HepG2 (cell line): Measurements from ENCODE around the gene MDM4. TPM values are rescaled to one million over a fixed set of nuclear protein-coding genes. Genes with fewer than 3 reads are reported as not detected.

ENCODE experiments used
- AHDC1 ChIP-seq: sonication (generic); formaldehyde crosslinking; IDR thresholded peaks from 2 replicates; pipeline ENCODE4 v1.5.1; 2020; ENCODE audit warnings: mild to moderate bottlenecking, missing genetic modification reagents, borderline replicate concordance
- GATAD2A ChIP-seq: IDR thresholded peaks from 2 replicates; pipeline ENCODE4 v1.6.1; 2016
- LRRFIP1 ChIP-seq: sonication (generic); formaldehyde crosslinking; conservative IDR thresholded peaks from 2 replicates; pipeline ENCODE4 v1.4.0; 2020; ENCODE audit warnings: missing genetic modification reagents
- NAIF1 ChIP-seq: sonication (generic); formaldehyde crosslinking; IDR thresholded peaks from 2 replicates; pipeline ENCODE4 v1.5.0; 2020; ENCODE audit warnings: mild to moderate bottlenecking, missing genetic modification reagents, borderline replicate concordance
- RBM22 ChIP-seq: fragments of 200-400 bp; formaldehyde crosslinking; optimal IDR thresholded peaks from 2 replicates; pipeline ENCODE3; 2017; ENCODE audit warnings: mild to moderate bottlenecking, low read length, moderate library complexity
- SAP130 ChIP-seq: IDR thresholded peaks from 2 replicates; pipeline ENCODE4 v1.6.1; 2016; ENCODE audit warnings: low read depth
- THAP11 ChIP-seq: IDR thresholded peaks from 2 replicates; pipeline ENCODE4 v1.6.1; 2016; ENCODE audit warnings: missing biosample characterization, missing genetic modification reagents
- ZNF318 ChIP-seq: sonication (generic); formaldehyde crosslinking; IDR thresholded peaks from 2 replicates; pipeline ENCODE4 v1.4.0; 2020; ENCODE audit warnings: mild to moderate bottlenecking, missing genetic modification reagents
- polyA plus RNA-seq, 8 experiments: library from polyadenylated mRNA; depleted of rRNA in 3 of 8; stranded (reverse) in 7 of 8; unstranded in 1 of 8; fragments of >200 nt; fragmentation: Illumina TruSeq in 4 of 8; extraction: Trizol in 4 of 8; gene quantifications; 2 replicates each; pipeline versions ENCODE4 v1.2.1 to v1.2.3, GENCODE V29; 2011 to 2016; ENCODE audit warnings: low read depth in 4 of 8, missing spikeins in 1 of 8, mixed read lengths in 1 of 8; ENCODE audit not compliant: insufficient read depth in 1 of 8
- total RNA-seq, 5 experiments: library from RNA; depleted of rRNA; stranded (reverse); fragments of >200 nt; fragmentation: Illumina TruSeq; extraction: Trizol; gene quantifications; 2 replicates each; pipeline ENCODE4 v1.2.3, GENCODE V29; 2016; ENCODE audit warnings: low read depth in 1 of 5
- TF ChIP-seq, protein P1 (sequence below): sonication (generic); formaldehyde crosslinking; IDR thresholded peaks from 2 replicates; pipeline ENCODE4 v1.4.0; 2020; ENCODE audit warnings: mild to moderate bottlenecking, missing genetic modification reagents, borderline replicate concordance

MDM4 gene
- total and polyA plus RNA-seq, 2 of the 13 experiments (the other 11 are each of a cell fraction or from before 2014, with no cell fraction given): 14.9 to 19.0 TPM

DNA sequence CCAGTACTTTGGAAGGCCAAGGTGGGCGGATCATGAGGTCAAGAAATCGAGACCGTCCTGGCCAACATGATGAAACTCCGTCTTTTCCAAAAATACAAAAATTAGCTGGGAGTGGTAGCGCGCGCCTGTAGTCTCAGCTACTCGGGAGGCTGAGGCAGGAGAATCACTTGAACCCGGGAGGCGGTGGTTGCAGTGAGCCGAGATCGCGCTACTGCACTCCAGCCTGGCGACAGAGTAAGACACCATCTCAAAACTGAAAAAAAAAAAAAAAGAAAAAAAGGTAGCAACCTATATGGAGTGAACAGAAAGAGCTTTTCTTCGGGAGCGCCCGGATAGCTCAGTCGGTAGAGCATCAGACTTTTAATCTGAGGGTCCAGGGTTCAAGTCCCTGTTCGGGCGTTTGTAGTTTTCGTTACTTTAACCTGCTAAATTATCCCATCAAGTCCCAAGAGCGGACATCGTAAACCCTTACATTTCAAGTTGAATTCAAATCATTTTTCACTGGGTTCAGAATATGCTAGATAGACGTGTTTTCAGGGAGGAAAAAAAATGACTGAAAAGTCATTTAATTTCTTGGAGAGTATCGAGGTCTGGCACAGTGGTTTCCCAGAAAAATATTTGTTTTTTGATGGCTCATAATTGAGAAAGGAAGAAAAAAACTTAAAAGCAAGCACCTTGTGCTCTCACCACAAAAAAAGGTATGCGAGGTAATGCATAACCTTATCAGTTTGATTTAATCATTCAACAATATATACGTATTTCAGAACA is 9.8 kb upstream of the MDM4 start (continued):
- no peak for TF ChIP-seq AHDC1 (CRISPR knock-in tag)
- TF ChIP-seq SAP130: peak; percentile 32; the same call in 1 of the 2 replicates
- TF ChIP-seq RBM22: peak; percentile 89
- no peak for TF ChIP-seq LRRFIP1
- TF ChIP-seq, protein P1, sequence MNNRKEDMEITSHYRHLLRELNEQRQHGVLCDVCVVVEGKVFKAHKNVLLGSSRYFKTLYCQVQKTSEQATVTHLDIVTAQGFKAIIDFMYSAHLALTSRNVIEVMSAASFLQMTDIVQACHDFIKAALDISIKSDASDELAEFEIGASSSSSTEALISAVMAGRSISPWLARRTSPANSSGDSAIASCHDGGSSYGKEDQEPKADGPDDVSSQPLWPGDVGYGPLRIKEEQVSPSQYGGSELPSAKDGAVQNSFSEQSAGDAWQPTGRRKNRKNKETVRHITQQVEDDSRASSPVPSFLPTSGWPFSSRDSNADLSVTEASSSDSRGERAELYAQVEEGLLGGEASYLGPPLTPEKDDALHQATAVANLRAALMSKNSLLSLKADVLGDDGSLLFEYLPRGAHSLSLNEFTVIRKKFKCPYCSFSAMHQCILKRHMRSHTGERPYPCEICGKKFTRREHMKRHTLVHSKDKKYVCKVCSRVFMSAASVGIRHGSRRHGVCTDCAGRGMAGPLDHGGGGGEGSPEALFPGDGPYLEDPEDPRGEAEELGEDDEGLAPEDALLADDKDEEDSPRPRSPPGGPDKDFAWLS (CRISPR knock-in tag): no peak
- TF ChIP-seq ZNF318 (CRISPR knock-in tag): no peak
- no peak for TF ChIP-seq NAIF1
- TF ChIP-seq THAP11 (CRISPR knock-in tag): 0 out of 2 replicates have a peak, but pooled peaks have one; percentile 12
- TF ChIP-seq GATAD2A (CRISPR knock-in tag): peak; percentile 46; the same call in 1 of the 2 replicates
